HG03280 (cell line): ENCODE results near the gene KAZN.

ENCODE experiments used
- ATAC-seq: cut with Tn5 transposase; IDR thresholded peaks from one replicate; pipeline ENCODE4 v1.9.1; 2021; ENCODE audit warnings: mild to moderate bottlenecking, moderate library complexity; ENCODE audit not compliant: unreplicated experiment

Gene KAZN

DNA sequence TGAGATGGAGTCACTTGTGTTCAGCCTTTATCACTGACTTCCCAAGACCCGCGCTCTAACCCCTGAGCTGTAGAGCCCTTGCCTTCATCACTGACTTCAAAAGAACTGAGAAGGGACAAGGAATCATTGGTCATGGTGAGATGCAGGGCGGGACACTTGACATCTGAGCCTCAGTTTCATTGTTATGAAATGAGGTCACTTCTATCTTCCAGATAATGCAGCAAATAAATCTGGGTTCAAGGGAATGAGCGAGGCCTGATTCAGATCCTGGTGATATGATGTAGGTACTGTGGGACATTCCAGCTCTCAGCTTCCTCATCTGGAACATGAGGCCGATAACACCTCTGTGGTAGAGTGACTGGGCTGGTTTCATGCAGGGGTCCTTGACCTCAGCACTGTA is 13.8 kb downstream of the KAZN start:
- no peak for ATAC-seq

DNA sequence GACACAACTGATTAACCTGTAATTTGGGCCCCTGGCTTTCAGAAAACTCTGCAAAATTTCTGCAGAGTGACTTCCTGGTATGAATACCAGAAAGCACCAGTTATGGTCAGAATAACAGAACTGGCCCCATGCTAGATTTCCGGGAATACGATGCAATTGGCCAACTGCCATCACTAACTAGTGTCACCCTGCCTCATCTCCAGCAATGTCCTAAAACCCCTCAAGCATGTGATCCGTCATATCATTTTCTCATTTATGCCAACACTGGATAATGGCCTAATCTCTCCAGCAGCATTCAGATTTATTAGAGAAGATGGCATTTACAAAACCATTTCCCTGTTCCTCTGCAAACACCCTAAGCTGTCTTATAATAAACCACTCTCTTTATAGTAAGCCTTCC is 15.4 kb downstream of the KAZN start:
- ATAC-seq: no peak

- no peak for ATAC-seq
Observed at GRCh38 chr1:14614341-14614740, 15.9 kb downstream of the KAZN start.

GRCh38 chr1:14615549-14616218 is 17.2 kb downstream of the KAZN start:
- ATAC-seq: no peak

GRCh38 chr1:14616632-14617396 is 18.3 kb downstream of the KAZN start:
- no peak for ATAC-seq

- ATAC-seq: no peak
Observed at GRCh38 chr1:14617791-14618190, 19.3 kb downstream of the KAZN start.

DNA sequence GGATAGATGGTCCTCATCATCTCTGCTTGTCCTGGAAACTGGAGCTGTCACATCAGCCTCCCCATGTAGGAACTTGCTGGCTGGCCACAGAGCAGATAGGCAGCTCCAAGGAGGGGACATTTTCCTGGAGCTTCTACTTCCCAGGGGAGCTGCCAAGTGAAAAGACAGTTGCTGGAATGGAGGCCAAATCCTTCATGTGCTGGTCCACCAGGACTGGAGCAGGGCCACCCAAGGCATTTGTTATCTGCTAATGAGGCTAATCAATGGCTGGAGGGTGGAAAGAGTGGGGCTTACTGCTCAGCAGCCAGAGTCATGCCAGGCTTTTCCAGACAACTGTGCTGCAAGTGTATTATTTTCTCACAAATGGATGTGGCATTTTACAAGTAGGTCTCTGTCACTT is 22.5 kb downstream of the KAZN start:
- no peak for ATAC-seq

DNA sequence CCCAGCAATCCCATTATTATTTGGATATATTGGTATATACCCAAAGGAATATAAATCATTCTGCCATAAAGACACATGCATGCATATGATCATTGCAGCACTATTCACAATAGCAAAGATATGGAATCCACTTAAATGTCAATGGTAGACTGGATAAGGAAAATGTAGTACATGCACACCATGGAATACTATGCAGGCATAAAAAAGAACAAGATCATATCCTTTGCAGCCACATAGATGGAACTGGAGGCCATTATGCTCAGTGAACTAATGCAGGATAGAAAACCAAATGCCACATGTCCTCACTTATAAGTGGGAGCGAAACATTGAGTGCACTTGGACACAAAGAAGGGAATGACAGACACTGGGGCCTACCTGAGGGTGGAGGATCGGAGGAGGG is 24.6 kb downstream of the KAZN start:
- ATAC-seq: no peak

- ATAC-seq: no peak
Observed at GRCh38 chr1:14624941-14625340, 26.5 kb downstream of the KAZN start.

DNA sequence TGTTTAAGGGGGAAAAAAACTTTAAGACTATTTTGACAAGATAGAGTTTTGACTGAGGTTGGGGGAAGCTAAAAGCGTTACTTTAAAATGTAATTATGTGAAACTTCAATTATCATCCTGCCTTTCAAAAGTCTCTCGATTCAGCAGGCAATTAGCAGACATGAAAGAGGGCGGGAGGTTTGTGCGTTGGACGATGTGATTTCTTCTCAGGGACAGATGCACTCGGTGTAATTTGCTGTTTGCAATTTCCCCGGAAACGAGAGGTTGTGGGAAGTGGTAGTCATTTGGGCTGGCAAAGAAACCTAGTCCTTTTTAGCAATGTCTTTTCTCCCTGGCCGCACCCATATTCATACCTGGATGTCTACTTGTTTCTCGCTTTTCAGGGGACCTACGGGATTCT is 27.1 kb downstream of the KAZN start:
- no peak for ATAC-seq

DNA sequence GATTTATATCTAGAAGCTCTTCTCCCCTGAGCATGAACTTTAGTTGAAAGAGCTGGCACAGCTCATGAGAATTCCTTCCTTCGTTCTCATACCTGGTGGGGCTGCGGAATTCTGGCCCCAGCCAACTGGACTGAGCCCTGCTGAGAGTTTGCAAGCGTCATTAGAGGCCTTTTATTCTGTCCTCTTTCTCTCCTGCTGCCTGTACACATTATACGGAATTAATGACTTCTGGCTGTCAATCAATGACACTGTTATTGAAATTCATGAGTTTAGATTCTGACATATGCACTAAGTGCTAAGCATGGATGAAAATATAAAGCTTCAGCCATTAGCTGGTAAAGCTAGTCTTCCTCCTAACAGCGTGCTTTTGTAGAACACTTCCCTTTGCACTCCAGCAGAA is 27.5 kb downstream of the KAZN start:
- ATAC-seq: no peak

GRCh38 chr1:14626869-14627607 is 28.6 kb downstream of the KAZN start:
- ATAC-seq: no peak

GRCh38 chr1:14627608-14628489 is 29.4 kb downstream of the KAZN start:
- no peak for ATAC-seq

DNA sequence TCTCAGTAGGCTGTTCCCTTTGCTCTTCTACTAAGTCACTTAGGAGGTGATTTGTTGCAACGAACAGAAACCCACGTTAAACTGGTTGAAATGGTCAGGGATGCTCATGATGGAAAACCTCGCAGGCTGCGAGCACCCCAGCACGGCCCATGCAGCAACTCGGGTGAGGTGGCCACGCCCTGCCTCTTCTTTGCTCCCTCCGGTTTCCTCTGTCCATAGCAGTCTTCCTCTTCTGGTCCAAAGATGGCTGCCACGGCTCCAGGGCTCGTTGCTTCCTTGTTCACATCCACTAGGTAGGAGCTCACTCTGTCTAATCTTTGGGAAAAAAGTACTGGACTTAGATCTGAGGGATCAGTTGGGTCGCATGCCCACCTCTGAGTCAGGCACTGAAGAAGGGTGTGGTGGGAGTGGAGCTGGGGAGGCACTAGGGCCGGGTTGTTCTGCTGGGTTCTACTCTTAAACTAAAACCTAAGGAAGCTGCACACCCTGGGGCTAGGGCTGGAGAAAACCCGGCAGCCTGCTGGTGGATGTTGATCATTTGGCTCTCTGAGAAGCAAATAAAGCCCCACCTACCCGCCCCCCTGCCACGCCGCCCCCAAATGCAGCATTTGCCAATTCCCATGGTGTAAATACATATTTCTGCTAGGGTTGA is 31.0 kb downstream of the KAZN start:
- ATAC-seq: no peak

DNA sequence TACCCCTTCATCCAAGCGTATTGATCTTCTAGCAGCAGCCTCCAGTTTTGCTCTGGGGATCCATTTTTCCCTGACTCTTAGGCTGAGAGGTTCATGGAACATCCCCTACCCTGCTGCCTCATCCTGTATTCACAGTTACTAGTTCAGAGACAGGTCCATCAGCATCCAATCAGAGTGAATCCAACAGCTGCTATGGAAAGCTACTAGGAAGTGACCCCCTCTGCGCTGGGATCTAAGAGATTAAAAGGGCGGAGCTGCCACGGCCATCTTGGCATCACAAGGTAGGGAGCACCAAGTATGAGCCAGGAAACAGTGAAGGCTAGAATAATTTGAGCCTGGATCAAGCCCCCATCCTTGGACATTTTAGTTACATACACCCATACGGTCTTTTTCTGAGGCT is 32.5 kb downstream of the KAZN start:
- ATAC-seq: no peak

DNA sequence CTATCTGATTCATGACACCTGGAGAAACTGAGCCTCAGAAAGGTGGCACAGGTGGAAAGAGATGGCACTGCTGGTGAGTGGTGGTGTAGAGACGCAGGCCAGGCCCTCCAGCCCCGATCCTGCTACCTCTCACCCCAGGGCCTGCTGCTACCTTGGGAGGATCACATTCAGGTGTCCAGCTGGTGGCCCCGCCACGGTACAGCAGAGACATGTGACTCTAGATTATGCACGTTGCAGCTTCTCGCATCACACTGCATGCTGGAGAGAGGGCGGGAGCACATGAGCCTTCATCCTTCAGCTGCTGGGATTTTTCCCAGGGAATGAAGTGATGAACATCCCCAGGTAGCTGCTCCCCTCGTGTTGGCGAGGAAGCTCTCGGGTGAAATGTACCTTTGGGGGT is 32.9 kb downstream of the KAZN start:
- ATAC-seq: no peak

GRCh38 chr1:14634486-14634885 is 36.0 kb downstream of the KAZN start:
- ATAC-seq: no peak

DNA sequence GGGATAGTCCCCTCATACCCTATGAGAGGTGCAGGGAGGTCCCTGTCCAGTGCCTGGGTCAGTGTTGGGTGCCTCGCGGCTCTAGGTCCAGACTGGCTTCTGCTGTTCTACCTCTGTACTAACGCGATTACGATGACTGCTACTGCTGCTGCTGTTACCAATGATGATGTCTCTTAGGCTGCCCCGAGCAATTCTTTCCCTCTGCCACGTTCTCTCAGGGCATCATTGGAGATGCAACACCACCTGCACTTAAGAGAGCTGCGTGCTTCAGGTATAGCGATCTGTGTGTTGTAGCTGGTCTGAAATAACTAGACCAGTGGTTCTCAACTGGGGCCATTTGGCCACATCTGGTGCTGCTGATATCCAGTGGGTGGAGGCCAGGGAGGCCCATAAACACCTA is 36.9 kb downstream of the KAZN start:
- ATAC-seq: no peak

DNA sequence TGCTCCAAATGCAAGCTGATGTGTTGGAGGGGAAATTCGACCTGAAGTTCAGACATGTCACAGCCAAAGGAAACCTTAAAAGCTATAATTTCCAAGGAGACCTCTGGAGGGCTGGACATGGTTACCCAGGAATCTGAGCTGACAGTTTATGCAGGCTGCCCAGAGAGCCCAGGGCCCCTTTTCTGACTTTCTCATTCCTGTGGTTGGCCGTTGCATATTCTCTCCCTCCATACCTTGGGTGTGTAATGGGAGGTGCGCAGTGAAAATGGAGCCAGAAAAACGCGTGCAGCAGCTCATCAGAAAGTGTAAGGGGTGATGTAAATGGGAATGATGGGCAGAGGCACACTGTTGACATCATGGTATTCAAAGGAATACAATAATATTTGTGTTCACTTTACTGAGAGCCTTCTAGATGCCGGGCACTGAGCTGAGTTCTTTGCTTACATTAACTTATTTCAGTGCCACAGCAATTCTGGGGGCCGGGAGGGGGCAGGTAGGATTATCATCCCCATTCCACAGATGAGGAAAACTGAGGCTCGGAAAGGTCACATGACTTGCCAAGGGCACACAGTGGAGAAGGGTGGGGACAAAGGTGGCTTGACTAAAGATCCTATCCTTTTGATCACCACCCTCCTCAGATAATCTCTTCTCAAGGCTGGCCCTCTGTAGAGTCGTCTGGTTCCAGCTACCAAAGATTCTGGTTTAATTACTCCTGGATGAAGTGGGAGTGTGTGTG is 38.6 kb downstream of the KAZN start:
- ATAC-seq: no peak
